GM21423 (cell line): ENCODE measurements around the gene ARHGAP10.

Experiments
- ATAC-seq: cut with Tn5 transposase; IDR thresholded peaks from one replicate; pipeline ENCODE4 v1.9.1; 2021; ENCODE audit warnings: mild to moderate bottlenecking, moderate library complexity; ENCODE audit not compliant: unreplicated experiment

Gene ARHGAP10

DNA sequence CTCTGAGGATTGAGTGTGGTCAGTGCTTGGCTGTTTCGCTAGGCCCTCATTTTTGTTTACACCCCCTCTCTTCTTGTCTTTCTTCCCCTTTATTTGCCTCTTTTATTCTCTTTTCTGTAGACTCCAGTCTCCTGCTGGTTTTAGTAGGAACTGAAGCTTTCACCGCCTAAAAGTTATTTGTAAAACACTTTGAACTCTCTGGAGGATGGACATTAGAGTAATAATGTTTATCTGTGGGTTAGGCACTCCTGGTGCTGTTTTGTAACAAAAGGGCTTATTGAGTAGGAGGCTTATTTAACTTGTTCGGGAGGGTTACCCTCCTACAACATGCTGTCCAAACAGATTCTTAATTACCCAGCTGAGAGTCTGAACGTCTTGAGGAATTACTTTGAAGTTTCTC, 1.6 kb upstream of the ARHGAP10 start:
- no peak for ATAC-seq

DNA sequence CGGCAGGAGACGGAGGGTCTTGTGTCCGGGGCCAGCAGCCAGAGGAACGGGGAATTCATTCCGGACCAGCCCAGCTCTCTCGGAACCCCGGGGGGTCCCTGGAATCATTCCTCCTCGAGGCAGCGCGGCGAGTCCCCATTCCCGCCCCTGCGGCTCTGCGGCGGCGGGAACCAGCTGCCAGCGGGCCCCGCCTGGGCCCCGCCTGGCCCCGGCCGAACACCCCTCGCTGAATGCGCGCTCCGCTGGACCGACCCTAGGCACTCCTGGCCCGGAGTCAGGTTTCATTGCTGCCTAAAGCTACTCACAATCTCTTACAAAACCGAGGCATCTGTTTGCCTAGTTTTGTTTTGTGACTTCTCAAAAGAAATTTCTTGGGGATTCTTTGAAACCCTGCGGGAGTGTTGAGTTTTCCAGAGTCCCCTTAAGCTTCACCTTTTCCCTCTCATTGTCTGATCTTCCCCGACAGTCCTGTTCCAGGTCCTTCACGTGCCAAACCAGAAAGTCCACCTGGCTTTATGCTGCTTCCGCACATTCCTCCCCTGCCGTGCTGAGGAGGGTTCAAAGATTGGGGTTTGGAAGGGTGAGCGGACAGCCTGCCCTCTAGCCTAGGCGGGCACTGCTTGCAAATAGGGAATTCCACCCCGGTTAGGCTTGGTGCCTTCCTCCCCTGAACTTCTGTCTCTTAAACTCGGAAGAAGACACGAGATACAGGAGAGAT, 789 bp downstream of the ARHGAP10 start:
- no peak for ATAC-seq

- ATAC-seq, result no peak
Measured at GRCh38 chr4:147733716-147734344, 1.9 kb downstream of the ARHGAP10 start.

GRCh38 chr4:147734496-147734895, 2.6 kb downstream of the ARHGAP10 start:
- ATAC-seq, result no peak

GRCh38 chr4:147735413-147736301, 3.8 kb downstream of the ARHGAP10 start:
- no peak for ATAC-seq

GRCh38 chr4:147736458-147736857, 4.6 kb downstream of the ARHGAP10 start:
- no peak for ATAC-seq

GRCh38 chr4:147737623-147738022, 5.7 kb downstream of the ARHGAP10 start:
- no peak for ATAC-seq

DNA sequence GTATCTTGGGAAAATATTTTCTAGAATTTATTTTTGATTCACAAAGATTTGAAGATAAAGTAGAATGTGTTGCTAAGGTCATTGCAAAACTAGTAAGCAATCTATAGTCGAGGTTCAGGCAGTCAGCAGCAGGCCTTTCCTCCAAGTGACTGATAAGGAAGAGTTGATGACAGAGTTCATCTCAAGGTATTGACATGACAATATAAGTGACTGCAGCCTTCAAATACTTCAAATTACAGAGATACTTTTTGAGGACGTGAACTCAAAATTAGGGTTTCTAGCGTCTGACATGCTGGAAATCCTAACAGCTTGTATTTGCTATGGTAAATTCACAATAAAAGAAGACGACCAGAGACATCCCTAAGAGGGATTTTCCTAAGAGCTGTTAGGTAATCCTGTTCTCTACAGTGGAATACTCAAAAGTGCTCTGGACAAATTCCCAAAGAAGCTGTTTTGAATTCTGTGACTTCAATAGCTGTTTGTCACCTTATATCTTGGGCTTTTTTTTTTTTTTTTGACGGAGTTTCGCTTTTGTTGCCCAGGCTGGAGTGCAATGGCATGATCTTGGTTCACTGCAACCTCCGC, 7.4 kb downstream of the ARHGAP10 start:
- ATAC-seq, result no peak

DNA sequence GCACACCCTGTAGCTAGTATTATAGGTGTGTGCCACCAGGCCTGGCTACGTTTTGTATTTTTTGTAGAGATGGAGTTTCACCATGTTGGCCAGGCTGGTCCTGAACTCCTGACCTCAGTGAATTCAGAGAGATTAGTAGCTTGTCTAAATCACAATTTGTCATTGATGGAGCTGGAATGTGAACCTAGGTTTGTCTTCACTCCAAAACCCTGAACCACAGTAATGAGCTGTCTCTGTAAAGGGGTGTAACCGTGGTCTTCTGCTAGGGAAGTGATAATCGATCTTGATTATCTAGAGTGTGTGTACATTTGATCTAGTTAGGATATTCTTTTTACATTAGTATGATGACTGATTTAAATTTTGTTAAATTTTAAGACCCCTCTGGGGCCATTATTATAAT, 8.3 kb downstream of the ARHGAP10 start:
- ATAC-seq, result no peak

GRCh38 chr4:147741190-147741788, 9.4 kb downstream of the ARHGAP10 start:
- no peak for ATAC-seq

- ATAC-seq, result no peak
Measured at GRCh38 chr4:147747787-147748454, 16.0 kb downstream of the ARHGAP10 start.

DNA sequence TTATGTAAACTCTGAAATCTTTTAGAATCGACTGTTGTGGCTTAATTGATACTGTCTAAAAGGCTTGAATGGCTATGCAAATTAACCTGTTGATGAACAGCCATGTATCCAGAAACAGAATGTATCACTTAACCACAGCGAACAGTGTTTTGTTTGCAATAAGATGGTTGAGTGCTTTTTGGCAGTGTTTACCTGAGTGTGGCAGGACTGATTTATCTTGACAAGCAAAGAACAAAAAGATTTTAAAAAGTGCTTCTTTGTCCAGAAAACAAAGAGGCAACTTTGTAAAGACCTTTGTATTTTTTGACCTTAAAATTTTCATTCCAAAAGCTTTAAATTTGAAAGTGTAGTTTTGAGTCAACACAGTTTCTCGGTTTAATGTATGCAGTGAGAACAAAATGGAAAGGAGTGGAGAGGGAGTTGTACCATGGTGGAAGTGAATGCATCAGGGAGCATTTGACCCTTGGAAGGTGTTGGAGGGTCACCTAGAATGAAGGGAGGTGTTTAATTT, 18.0 kb downstream of the ARHGAP10 start:
- peak; percentile 97 for ATAC-seq

- no peak for ATAC-seq
Measured at GRCh38 chr4:147753047-147753446, 21.2 kb downstream of the ARHGAP10 start.

GRCh38 chr4:147754037-147754445, 22.2 kb downstream of the ARHGAP10 start:
- ATAC-seq, result no peak

DNA sequence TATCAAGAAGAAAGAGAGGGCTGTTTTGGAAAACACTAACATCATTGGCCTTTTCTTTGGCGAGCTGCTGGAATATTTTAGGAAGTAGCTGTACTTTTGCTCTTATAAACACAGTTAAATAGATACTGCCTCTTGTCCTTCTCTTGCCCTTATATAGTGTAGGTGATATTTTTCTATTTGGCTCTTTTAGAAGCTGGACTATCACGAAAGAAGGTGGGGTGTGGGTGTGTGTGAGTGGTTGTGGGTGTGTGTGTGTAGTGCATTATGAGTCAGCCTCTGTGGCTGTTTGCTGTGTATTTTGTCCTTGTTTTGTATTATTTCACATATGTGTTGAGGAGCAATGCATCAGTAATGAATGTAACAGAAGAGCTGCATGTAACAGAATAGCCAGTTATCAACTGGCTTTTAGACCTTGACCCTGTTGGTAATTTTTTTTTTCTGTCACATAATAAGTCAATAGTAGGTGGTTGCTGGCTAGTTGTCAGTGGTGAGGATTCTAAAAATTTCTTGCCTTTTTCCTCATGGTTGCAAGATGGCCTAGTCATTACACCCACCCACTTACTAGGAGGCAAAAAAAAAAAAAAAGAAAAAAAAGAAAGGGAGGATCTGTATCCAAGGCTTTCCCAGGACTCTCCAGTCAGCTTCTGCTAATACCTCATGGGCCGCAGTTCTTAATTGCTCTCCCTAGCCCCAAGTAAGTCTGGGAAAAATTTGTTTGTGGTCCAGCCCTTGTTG, 23.8 kb downstream of the ARHGAP10 start:
- no peak for ATAC-seq

DNA sequence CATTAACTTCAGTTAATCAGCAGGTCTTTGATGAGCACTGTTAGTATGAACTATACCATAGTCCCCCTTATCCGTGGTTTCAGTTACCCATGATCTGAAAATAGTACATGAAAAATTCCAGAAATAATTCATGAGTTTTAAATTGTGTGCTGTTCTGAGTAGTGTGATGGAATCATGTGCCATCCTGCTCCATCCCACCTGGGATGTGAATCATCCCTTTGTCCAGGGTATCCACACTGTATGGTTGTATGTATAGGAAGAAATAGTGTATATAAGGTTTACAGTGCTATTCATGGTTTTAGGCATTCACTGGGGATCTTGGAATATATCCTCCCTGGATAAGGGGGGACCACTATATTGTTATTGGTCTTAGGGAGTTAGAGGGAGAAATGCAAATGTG, 24.5 kb downstream of the ARHGAP10 start:
- no peak for ATAC-seq

DNA sequence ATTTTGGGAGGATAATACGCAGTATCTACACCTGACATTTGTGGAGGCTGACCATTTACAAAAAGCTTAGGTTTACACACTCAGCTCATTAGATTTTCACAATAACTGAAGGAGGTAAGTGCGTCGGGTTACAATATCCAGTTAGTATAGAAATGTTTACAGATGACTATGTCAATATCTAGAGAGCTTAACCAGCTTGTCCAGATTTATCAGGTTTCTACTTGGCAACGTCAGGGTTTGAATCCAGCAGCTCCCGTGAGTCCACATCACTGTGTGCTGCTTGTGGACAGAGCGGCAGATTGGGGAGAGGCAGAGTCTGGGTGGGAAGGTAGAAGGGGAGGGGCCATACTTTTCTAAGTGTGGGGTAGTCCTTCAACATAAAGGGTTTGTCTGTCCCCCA, 28.3 kb downstream of the ARHGAP10 start:
- ATAC-seq, result no peak

DNA sequence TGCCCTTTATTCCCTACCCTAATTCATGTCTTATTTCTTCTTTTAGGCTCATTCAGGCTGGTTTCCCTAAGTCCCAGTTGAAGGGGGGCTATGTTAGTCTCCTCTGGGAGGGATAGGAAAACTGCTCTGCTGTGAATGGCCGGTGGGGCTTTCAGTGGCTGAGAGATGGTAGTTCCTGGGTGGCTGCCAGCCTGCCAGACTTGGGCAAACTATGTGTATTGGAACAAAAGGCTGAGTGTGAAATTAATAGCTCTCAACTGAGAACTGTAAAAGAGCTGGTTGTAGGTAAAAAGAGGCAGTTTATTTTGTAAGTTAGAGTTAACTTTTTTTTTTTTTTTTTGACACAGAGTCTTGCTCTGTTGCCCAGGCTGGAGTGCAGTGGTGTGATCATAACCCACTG, 28.8 kb downstream of the ARHGAP10 start:
- ATAC-seq, result no peak

DNA sequence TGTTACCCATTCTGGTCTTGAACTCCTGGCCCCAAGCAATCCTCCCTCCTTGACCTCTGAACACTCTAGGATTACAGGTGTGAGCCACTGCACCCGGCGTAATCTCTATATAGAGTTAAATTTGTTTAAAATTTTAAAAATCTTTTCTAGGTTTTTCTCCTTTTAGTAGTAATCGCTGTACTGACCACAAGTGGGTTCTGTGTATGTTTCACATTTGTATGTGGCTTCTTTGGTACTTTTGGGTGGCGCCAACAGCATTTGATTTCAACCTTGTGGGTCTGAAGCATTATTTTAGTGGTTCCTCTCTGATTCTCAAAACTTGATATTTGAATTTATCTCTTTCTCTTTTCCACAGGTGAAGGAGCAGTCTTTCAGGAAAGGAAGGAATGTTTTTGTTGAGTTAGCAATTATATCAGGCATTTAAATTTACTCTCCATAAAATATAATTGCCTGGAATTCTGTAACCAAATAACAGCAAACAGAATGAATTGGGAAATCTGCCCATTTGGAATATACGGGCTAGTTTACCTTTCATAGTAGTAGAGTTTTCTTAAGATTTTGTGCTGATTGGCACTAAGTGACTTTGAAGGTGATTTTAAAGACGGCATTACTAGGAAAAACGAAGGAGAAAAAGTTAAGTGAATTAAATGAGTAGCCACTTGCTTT, 29.5 kb downstream of the ARHGAP10 start:
- ATAC-seq, result no peak
